Peyer's patch (tissue), 4 donors: Measurements from ENCODE around the gene RASSF8. TPM values are rescaled to one million over a fixed set of nuclear protein-coding genes. Genes with fewer than 3 reads are reported as not detected.

ENCODE experiments used
- DNase-seq, 3 donors: peaks; one replicate each; pipeline ENCODE4 v3.0.0-alpha.2; 2017 to 2019
- H3K27ac ChIP-seq, 4 donors: fragments of 200-600 bp; sonication (generic); one replicate each; pipeline ENCODE4 v1.5.1; 2016 to 2019
- H3K27me3 ChIP-seq, 2 donors: fragments of 200-600 bp; sonication (generic); one replicate each; pipeline ENCODE4 v1.5.1; 2019
- H3K36me3 ChIP-seq, 3 donors: fragments of 200-600 bp; sonication (generic); one replicate each; pipeline ENCODE4 v1.5.1; 2016 to 2019
- H3K4me1 ChIP-seq, 4 donors: fragments of 200-600 bp; sonication (generic); one replicate each; pipeline ENCODE4 v1.5.1; 2016 to 2019
- H3K4me3 ChIP-seq, 4 donors: fragments of 200-600 bp; sonication (generic); 1 replicate in 3 of 4; 2 replicates in 1 of 4; pipeline ENCODE4 v1.5.1; 2016 to 2019; ENCODE audit warnings: mild to moderate bottlenecking in 1 of 4
- H3K9me3 ChIP-seq, 4 donors: fragments of 200-600 bp; sonication (generic); one replicate each; pipeline ENCODE4 v1.5.1; 2016 to 2019; ENCODE audit warnings: mild to moderate bottlenecking in 1 of 4
- POLR2A ChIP-seq, 2 donors: fragments of 450-650 bp; IDR thresholded peaks; one replicate each; pipeline ENCODE4 v1.5.1; 2017; ENCODE audit warnings: antibody characterized with exemption in 2 of 2, mild to moderate bottlenecking in 2 of 2, moderate library complexity in 2 of 2
- total RNA-seq, 4 donors: library from RNA; depleted of rRNA; stranded (reverse); fragments of >200 nt; gene quantifications; one replicate each; pipeline ENCODE4 v1.1.0, GENCODE V29; 2016
- TF ChIP-seq, protein P1 (sequence below), 6 experiments: fragments of 450-650 bp in 4 of 6; fragments of 200-600 bp in 2 of 6; sonication (generic) in 1 of 6; IDR thresholded peaks; one replicate each; pipeline ENCODE4 v1.5.1; 2017 to 2019; ENCODE audit warnings: antibody characterized with exemption in 6 of 6, mild to moderate bottlenecking in 3 of 6, moderate library complexity in 1 of 6

Gene RASSF8
- total RNA-seq, 4 donors from 2014 or later, result 1.2 to 56.9 (median 12.0) TPM

GRCh38 chr12:25938581-25938980 is 19.9 kb upstream of the RASSF8 start:
- TF ChIP-seq, protein P1, sequence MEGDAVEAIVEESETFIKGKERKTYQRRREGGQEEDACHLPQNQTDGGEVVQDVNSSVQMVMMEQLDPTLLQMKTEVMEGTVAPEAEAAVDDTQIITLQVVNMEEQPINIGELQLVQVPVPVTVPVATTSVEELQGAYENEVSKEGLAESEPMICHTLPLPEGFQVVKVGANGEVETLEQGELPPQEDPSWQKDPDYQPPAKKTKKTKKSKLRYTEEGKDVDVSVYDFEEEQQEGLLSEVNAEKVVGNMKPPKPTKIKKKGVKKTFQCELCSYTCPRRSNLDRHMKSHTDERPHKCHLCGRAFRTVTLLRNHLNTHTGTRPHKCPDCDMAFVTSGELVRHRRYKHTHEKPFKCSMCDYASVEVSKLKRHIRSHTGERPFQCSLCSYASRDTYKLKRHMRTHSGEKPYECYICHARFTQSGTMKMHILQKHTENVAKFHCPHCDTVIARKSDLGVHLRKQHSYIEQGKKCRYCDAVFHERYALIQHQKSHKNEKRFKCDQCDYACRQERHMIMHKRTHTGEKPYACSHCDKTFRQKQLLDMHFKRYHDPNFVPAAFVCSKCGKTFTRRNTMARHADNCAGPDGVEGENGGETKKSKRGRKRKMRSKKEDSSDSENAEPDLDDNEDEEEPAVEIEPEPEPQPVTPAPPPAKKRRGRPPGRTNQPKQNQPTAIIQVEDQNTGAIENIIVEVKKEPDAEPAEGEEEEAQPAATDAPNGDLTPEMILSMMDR (IDR thresholded peaks at IDR 0.05), result no peak
- no peak for TF ChIP-seq POLR2A (IDR thresholded peaks at IDR 0.05)
- no peaks in the 10 kb centered on the region for H3K9me3 ChIP-seq
- no peaks in the 10 kb centered on the region for H3K36me3 ChIP-seq
- H3K4me3 ChIP-seq, result no peak overlapping the region
- H3K27me3 ChIP-seq, result no peaks in the 10 kb centered on the region
- DNase-seq, result no peak
- no peaks in the 10 kb centered on the region for H3K4me1 ChIP-seq
- no peak overlapping the region for H3K27ac ChIP-seq

DNA sequence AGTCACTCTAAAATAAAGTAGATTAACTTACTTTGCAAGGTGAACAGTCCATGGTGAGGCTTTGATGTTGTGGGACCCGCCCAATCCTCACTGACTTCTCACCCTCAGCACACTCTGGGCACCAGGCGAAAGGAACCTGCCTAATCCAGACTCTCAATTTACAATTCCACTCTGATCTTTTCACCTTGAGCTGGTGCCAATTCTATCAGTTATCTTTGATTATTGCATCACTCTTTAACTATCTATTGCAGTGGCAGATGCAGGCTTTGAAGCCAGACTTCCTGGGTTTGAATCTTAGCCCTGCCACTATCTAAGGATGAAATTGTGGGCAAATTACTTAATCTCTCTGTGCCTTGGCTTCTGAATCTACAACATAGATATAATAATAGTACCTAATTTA is 18.9 kb upstream of the RASSF8 start:
- no peak for DNase-seq
- TF ChIP-seq POLR2A (IDR thresholded peaks at IDR 0.05), result no peak
- TF ChIP-seq, protein P1 (IDR thresholded peaks at IDR 0.05), result no peak

DNA sequence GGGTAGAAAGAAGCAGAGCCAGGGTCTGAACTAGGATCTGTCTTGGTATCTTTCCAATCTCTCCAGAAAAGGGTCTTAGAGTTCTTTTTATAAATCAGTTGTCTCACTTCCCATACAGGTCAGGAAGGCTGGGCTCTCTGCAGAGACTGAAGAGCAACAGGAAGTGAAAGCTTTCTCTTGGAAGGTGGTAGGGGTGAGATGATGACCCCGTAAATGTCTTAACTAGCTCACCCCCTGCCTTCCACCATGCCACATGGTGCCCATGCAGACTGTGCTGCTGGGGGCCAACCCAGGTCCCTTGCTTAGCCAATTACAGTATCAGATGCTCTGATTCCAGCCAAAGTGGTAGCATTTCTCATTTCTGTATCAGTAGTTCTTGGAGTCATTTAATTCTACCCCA is 17.6 kb upstream of the RASSF8 start:
- TF ChIP-seq, protein P1 (IDR thresholded peaks at IDR 0.05), result no peak
- TF ChIP-seq POLR2A (IDR thresholded peaks at IDR 0.05), result no peak
- Histone ChIP-seq H3K27me3 (no peaks in the 10 kb centered on the region), H3K36me3 (no peaks in the 10 kb centered on the region), H3K4me3 (no peak overlapping the region), H3K4me1 (no peaks in the 10 kb centered on the region), H3K27ac (no peak overlapping the region), H3K9me3 (no peaks in the 10 kb centered on the region)
- no peak for DNase-seq

More for the DNA sequence above, 18.9 kb upstream of the RASSF8 start:
- no peaks in the 10 kb centered on the region for H3K27me3 ChIP-seq
- no peaks in the 10 kb centered on the region for H3K4me1 ChIP-seq
- H3K4me3 ChIP-seq, result no peak overlapping the region
- no peaks in the 10 kb centered on the region for H3K9me3 ChIP-seq
- no peak overlapping the region for H3K27ac ChIP-seq
- H3K36me3 ChIP-seq, result no peaks in the 10 kb centered on the region

DNA sequence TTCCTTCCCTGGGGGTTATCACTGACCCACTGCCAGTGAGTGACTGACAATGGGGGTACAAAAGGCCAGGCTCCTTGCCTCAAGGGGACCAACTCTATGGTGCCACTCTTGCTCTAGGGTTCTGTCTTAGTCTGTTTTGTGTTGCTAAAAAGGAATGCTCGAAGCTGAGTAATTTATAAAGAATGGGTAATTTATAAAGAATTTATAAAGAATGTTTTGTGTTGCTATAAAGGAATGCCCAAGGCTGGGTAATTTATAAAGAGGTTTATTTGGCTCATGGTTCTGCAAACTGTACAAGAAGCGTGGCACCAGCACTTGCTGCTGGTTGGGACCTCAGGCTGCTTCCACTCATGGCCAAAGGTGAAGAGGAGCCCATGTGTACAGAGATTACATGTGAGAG is 15.8 kb upstream of the RASSF8 start:
- H3K9me3 ChIP-seq, result no peaks in the 10 kb centered on the region
- no peak for TF ChIP-seq POLR2A (IDR thresholded peaks at IDR 0.05)
- TF ChIP-seq, protein P1 (IDR thresholded peaks at IDR 0.05), result no peak
- H3K27me3 ChIP-seq, result no peaks in the 10 kb centered on the region
- no peak for DNase-seq
- H3K36me3 ChIP-seq, result no peaks in the 10 kb centered on the region
- H3K4me1 ChIP-seq, result no peaks in the 10 kb centered on the region
- H3K4me3 ChIP-seq, result no peak overlapping the region
- H3K27ac ChIP-seq, result no peak overlapping the region

GRCh38 chr12:25943940-25944339 is 14.5 kb upstream of the RASSF8 start:
- TF ChIP-seq, protein P1 (IDR thresholded peaks at IDR 0.05), result no peak
- TF ChIP-seq POLR2A (IDR thresholded peaks at IDR 0.05), result no peak
- Histone ChIP-seq H3K4me3 (no peak overlapping the region), H3K27me3 (no peaks in the 10 kb centered on the region), H3K27ac (no peak overlapping the region), H3K9me3 (no peaks in the 10 kb centered on the region), H3K36me3 (no peaks in the 10 kb centered on the region), H3K4me1 (no peaks in the 10 kb centered on the region)
- no peak for DNase-seq

GRCh38 chr12:25949343-25949742 is 9.1 kb upstream of the RASSF8 start:
- no peaks in the 10 kb centered on the region for H3K4me1 ChIP-seq
- H3K27me3 ChIP-seq, result no peaks in the 10 kb centered on the region
- H3K9me3 ChIP-seq, result no peaks in the 10 kb centered on the region
- no peak for DNase-seq
- H3K4me3 ChIP-seq, result no peak overlapping the region
- H3K27ac ChIP-seq, result no peak overlapping the region
- TF ChIP-seq, protein P1 (IDR thresholded peaks at IDR 0.05), result no peak
- no peak for TF ChIP-seq POLR2A (IDR thresholded peaks at IDR 0.05)
- no peaks in the 10 kb centered on the region for H3K36me3 ChIP-seq
